ENCODE measurements around the gene GRIP2.

GRIP2 gene

DNA sequence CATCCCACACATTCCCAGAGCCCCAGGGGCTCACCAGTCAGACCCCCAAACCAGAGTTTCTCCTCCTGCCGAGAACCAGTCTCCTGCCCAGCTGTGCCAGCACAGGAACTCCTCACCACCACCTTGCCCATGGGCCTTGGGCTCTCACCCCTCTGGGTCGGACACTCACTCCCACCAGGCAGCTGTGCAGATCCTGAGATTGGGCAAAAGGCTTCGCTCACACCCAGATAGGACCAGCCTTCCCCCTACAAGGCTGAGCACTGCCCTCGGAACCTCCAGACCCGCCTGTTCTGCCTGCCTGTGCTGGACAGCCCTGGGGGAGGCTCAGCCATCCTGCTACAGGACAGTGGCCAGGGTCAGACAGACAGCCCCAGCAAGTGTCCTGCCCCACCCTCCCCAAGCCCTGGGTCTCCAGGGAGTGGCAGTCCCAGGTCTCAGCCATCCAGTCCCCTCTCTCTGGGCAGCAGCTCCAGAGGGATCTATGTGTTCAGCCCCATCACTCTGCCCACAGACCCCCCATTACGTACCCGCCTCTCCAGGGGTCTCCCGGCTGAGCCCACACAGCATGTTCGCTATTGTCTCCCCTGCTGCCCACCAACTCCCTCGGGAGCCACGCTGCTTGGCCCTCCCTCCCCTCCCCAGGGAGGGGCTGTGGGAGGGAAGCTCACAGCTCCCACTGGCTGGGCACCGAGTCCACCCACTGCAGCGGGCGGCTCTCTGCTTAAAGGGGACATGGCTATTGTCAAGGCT lies at the start of gene GRIP2:
Gene GRIP2, minus strand, starts transcription at position 601 of the 750 bp plus-strand sequence. Its CDS starts 34 bp downstream, at position 567.
- no peak for DNase-seq (ENCODE audit: extremely low read depth, low read depth)
- H3K4me3 ChIP-seq (replicated peaks; ENCODE audit: low read depth, low read length), result no peak within 1 kb of the TSS
- TF ChIP-seq, protein P1, sequence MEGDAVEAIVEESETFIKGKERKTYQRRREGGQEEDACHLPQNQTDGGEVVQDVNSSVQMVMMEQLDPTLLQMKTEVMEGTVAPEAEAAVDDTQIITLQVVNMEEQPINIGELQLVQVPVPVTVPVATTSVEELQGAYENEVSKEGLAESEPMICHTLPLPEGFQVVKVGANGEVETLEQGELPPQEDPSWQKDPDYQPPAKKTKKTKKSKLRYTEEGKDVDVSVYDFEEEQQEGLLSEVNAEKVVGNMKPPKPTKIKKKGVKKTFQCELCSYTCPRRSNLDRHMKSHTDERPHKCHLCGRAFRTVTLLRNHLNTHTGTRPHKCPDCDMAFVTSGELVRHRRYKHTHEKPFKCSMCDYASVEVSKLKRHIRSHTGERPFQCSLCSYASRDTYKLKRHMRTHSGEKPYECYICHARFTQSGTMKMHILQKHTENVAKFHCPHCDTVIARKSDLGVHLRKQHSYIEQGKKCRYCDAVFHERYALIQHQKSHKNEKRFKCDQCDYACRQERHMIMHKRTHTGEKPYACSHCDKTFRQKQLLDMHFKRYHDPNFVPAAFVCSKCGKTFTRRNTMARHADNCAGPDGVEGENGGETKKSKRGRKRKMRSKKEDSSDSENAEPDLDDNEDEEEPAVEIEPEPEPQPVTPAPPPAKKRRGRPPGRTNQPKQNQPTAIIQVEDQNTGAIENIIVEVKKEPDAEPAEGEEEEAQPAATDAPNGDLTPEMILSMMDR (IDR thresholded peaks at IDR 0.05; ENCODE audit: low read depth, low read length, missing control alignments), result no peak

DNA sequence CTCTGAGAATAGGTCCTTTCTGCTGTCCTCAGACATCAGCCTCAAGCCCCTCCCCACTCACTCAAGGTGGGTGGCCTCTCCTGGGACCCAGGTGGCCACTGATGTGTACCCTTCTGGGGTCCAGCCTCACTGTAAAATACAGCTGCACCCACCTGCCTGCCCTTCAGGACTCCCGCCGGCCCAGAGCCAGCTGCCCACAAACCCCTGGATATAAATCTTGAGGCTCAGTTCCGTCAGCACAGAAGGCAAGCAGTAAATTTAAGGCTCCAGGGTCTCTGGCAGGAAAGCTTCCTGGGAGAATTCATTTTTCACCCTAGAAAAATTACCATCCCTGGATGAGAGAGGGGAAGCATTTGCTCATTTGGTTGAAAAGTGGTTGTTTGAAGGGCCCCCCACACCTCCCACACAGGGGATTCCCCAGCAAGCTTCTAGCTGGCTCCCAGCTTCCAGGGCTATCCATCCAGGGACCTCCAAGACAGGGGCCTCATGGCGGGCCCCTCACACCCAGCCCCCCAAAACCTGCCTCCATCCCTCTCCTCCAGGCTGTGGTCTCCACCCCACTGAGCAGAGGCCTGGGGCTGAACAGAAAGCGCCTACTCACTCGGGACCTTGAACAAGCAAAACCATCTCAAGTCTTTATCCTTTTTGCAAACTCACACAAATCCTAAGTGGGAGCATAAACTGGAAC lies 48.4 kb upstream of the GRIP2 start:
- H3K4me3 ChIP-seq (replicated peaks; ENCODE audit: low read depth, low read length), result no peak overlapping the region
- DNase-seq (ENCODE audit: extremely low read depth, low read depth), result no peak
- TF ChIP-seq, protein P1 (IDR thresholded peaks at IDR 0.05; ENCODE audit: low read depth, low read length, missing control alignments), result no peak

DNA sequence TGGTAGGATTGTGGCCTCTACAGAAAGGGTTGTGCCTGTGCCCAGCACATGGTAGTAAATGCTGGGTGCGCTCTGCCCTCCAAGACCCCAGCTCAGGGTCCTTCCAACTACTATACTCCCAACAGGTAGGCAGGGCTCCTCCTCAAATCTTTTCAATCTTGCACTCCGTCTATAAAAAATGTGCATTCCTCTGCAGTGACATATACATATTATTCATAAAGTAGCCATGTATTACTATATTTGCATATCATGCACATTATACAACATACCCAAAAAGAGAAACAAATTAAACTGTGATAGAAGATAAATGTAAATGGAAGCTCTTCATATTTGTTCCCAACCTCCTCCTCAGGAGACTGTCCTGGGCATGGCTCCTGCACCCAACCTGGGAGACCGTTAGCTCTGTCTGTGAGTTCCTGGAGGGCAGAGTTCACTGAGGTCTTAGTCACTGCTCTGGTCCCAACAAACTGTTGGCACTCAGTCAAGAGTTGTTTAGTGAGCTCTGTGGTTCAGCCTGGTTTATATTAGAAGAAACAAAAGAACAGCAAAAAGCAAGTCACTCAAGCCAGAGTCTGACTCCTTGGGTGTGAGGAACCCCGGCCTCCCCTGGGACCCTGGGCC lies 47.7 kb upstream of the GRIP2 start:
- H3K4me3 ChIP-seq (replicated peaks; ENCODE audit: low read depth, low read length), result no peak overlapping the region
- TF ChIP-seq, protein P1 (IDR thresholded peaks at IDR 0.05; ENCODE audit: low read depth, low read length, missing control alignments), result no peak
- peak; percentile 45 for DNase-seq (ENCODE audit: extremely low read depth, low read depth)

- H3K4me3 ChIP-seq (replicated peaks; ENCODE audit: low read depth, low read length), result no peak overlapping the region
- TF ChIP-seq, protein P1 (IDR thresholded peaks at IDR 0.05; ENCODE audit: low read depth, low read length, missing control alignments), result no peak
- DNase-seq (ENCODE audit: extremely low read depth, low read depth), result no peak
These were observed 46.5 kb upstream of the GRIP2 start for GRCh38 chr3:14586611-14587010.

- TF ChIP-seq, protein P1 (IDR thresholded peaks at IDR 0.05; ENCODE audit: low read depth, low read length, missing control alignments), result no peak
- no peak overlapping the region for H3K4me3 ChIP-seq (replicated peaks; ENCODE audit: low read depth, low read length)
- DNase-seq (ENCODE audit: extremely low read depth, low read depth), result no peak
These were observed 43.5 kb upstream of the GRIP2 start for GRCh38 chr3:14583548-14584091.

GRCh38 chr3:14582045-14582410 lies 41.9 kb upstream of the GRIP2 start:
- TF ChIP-seq, protein P1 (IDR thresholded peaks at IDR 0.05; ENCODE audit: low read depth, low read length, missing control alignments), result no peak
- no peak overlapping the region for H3K4me3 ChIP-seq (replicated peaks; ENCODE audit: low read depth, low read length)
- DNase-seq (ENCODE audit: extremely low read depth, low read depth), result no peak

All from HFF-Myc (cell line).